Measurements from ENCODE around the gene KRT13.

The KRT13 gene

GRCh38 chr17:41494524-41494923 is 10.9 kb downstream of the KRT13 start:
- DNase-seq (ENCODE audit: low read depth) = peak; percentile 79

DNA sequence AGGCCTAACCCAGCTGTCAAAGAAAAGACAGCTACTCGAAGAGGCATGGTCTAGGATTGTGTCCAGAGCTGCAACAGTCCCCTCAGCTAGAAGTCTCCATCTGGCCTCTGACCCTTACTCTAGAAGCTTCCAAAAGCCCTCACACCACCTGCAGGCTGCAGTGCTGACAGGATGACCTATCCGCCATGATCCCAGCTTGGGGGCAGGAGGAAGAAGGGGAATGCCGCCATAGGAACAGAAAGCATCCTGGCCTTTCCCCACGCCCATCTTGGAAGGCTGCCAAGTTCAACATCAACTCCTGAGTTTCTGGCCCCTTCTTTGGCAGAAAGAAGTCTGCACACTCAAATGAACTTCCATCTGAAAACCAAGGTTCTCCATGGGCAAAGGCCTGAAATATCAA is 12.6 kb downstream of the KRT13 start:
- peak; percentile 45 for DNase-seq (ENCODE audit: low read depth)

GRCh38 chr17:41492351-41492750 is 13.1 kb downstream of the KRT13 start:
- peak; percentile 56 for DNase-seq (ENCODE audit: low read depth)

DNA sequence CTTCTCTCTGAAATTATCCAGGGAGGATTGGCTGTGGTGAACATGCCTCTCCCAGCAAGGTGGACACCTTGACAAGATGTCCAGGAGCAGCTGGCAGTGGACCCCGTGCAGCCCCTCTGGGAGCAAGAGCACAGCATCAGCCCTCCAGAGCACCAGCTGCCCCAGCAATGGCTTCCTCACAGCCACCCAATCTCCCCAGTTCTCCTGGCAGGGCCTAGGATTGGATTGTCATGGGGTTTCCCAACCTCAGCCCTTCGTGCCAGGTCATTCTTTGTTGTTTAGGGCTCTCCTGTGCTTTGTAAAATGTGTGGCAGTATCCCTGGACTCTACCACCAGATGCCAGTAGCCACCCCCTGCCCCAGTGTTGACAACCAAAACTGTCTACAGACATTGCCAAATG is 13.9 kb downstream of the KRT13 start:
- no peak for DNase-seq (ENCODE audit: low read depth)

- DNase-seq (ENCODE audit: low read depth) = no peak
These were observed 15.1 kb downstream of the KRT13 start for GRCh38 chr17:41490000-41490990.

DNA sequence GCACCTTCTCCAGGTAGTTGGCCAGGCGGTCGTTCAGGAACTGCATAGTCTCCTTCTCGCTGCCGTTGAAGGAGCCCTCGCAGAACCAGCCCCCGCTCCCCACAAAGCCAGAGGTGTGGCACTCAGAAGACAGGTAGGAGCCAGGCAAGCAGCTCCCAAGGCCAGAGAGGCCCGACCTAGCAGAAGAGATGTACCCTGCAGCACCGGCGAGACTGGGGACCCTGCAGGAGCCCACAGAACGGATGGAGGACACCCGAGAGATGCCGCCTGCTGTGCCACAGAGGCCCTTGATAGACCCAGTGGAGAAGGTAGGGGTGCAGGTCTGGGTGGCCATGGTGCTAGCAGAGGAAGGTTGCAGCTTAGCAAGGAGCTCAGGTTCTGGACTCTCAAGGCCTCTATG is 15.9 kb downstream of the KRT13 start, which contains the start of gene KRT36:
Gene KRT36, minus strand, starts transcription at position 380 of the 400 bp plus-strand sequence. Its CDS starts 46 bp downstream, at position 334.
- DNase-seq (ENCODE audit: low read depth) = no peak

DNA sequence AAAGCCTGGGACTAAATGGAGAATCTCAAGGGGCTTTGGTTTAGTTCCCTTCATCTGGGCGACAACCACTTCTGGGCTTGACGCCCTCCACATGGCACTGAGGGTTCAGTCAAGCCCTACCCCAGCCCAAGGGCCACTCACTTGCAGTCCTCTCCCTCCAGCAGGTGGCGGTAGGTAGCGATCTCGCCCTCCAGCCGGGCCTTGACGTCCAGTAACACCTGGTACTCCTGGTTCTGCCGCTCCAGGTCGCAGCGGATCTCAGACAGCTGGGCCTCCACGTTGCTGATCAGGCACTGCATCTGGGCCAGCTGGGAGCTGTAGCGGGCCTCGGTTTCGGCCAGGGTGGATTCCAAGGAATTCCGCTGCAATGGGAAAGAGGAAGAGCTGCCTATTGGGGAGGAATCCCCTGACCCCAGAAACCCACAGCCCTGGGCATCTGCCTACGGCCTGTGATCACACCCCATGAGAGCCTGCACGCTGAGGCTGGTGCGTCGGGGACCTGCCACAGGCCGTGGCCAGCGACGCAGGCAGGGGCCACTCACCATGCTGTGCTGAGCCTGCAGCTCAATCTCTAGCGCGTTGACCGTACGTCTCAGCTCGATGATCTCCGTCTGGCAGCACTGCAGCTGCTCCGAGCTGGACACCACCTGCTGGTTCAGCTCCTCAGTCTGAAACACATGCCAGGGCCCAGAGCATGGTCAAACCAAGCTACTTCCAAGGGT is 18.4 kb downstream of the KRT13 start:
- DNase-seq (ENCODE audit: low read depth) = no peak

DNA sequence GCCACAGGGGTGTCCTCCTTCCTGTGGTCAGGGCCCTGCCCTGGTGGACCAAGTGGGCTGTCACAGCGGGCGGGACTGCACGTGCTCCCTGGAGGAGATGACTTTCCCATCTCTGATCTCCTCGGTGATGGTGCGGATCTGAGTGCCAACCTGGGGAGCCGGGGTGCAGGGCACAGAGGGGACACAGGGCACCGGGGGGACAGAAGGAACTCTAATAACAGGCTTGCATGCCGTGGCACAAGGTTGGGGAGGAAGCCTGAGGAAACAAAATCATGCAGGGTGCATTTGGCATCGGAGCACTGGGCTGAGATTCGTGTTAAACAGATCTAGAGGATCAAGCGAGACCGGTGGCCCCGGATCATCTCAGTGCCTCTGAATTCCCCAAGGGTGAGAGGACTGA is 19.1 kb downstream of the KRT13 start:
- DNase-seq (ENCODE audit: low read depth) = no peak

- DNase-seq (ENCODE audit: low read depth) = peak; percentile 25
These were observed 20.2 kb downstream of the KRT13 start for GRCh38 chr17:41484920-41485904.

- peak; percentile 55 for DNase-seq (ENCODE audit: low read depth)
These were observed 21.2 kb downstream of the KRT13 start for GRCh38 chr17:41483991-41484826.

- DNase-seq (ENCODE audit: low read depth) = no peak
These were observed 21.9 kb downstream of the KRT13 start for GRCh38 chr17:41483531-41483930.

- DNase-seq (ENCODE audit: low read depth) = no peak
These were observed 24.4 kb downstream of the KRT13 start, which contains the start of gene KRT35 for GRCh38 chr17:41481036-41481435. Gene KRT35 (minus strand): TSS chr17:41481151. CDS start chr17:41481097, 54 bp downstream.

DNA sequence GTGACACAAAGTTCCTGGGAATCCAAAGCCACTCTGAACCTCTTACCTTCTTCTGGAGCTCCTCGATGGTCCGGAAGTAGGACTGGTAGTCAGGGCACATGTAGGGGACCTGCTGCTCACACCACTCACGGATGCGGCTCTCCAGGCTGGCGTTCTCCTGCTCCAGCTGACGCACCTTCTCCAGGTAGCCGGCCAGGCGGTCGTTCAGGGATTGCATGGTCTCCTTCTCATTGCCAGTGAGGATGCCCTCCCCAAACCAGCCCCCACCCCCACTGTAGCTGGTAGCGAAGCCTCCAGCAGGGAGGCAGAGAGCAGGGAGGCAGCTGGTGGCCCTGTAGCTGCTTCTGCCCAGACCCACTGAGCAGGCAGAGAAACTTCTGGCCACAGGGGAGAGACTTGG is 24.8 kb downstream of the KRT13 start:
- no peak for DNase-seq (ENCODE audit: low read depth)

DNA sequence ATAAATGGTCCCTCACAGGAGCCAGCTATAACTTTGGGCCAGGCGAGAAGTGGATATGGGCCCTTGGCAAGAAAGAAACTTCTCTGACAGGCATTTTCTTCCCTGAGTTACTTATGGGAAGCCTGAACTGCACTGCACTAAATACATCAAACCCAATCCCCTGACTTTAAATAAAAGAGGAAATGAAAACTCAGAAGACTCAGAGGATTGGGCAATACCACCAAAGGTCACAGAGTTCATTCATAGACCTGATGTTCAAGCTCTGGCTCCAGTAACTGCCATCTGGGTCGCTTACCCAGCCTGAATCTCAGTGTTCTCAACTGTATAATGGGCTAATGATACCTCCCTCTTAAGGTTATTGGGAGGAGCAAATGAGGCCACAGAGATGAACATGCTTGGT is 25.3 kb downstream of the KRT13 start:
- DNase-seq (ENCODE audit: low read depth) = no peak

DNA sequence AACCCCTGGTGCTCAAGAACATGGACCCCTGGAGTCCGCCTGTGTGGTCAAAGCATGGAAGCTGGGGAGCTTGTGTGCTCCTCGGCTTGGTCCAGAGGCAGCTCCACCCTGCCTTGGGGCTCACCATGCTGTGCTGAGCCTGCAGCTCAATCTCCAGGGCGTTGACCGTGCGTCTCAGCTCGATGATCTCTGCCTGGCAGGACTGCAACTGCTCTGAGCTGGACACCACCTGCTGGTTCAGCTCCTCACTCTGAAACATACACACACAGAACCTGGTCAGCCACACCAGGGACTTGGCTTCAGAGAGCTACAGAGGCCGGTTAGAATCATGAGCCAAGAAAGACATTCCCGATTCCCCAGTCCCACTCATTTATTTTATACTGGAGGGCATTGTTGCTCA is 27.2 kb downstream of the KRT13 start:
- DNase-seq (ENCODE audit: low read depth) = no peak

DNA sequence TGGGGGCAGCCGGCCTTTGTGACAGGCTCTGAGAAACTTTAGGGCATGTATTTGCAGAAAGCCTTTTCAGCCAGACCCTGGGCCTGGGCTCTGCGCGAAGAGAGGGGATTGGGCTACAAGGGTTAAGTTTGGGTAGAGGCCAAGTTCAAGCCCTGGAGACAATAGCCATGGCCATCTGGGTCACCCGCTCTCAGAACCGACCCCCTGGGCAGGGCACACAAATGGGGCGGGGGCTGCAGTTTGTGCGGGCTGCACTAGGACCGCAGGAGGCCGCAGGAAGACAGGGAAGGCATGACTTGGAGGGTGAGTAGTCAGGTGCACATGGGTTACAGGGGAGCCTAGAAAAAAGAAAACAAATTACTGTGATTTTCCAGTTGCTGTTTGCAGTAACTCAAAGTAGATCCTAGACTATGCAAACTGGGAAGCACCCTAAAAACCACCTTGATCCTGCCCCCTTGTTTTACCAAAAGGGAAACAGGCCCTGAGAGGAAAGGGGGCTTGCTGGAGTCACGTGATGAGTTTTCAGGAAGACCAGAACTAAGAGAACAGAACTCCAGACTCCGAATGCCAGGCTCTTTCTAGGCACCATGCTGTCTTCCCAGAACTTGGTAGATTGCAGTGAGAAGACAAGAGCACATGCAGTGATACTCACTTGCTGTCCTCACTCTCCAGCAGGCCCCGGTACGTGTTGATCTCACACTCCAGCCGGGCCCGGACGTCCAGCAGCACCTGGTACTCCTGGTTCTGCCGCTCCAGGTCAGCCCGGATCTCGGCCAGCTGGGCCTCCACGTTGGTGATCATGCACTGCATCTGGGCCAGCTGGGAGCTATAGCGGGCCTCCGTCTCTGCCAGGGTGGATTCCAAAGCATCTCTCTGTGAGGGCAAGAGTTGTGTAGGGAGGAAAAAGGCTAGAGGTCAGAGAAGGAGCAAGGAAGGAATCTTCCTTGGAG is 28.3 kb downstream of the KRT13 start:
- DNase-seq (ENCODE audit: low read depth) = no peak

DNA sequence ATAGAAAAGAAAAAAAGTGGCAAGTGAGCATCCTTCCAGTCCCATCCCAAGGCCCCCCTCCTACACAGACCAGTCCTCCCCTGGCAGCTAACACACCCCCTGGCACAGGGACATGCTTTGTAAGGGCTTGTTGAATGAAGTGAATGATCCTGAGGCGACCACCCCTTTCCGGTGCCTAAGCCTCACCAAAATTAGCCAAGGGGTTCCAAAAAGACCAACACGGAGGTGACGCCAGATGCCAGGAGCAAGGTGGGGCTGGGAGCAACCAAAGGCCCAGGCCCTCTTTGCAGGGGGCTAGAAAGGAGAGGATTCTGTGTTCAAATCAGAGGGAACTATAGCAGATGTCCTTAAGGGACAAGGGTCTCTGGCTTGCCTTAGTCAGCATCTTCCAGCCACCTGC is 30.0 kb downstream of the KRT13 start:
- no peak for DNase-seq (ENCODE audit: low read depth)

GRCh38 chr17:41474863-41475262 is 30.5 kb downstream of the KRT13 start:
- no peak for DNase-seq (ENCODE audit: low read depth)

- DNase-seq (ENCODE audit: low read depth) = no peak
These were observed 37.1 kb downstream of the KRT13 start for GRCh38 chr17:41468346-41468745.

DNA sequence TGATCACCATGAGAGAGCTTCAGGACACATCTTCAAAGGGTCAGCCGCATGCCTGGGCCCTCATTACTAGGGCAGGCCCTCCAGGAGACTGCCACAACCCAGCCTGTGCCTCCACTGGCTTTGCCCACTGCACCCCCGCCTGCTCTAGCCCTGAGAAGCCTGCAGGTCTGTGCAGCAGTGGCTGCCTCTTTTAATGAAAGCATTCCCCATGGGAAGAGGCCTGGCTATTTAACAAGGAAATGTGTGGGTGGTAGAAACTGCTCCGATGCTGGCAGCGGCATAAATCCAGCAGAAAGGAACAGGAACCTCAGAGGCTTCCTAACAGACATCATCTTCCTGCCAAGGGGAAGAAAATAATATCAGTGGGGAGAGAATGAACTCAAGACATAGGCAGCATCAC is 37.9 kb downstream of the KRT13 start:
- DNase-seq (ENCODE audit: low read depth) = no peak
